Measurements from ENCODE around the gene LHX3.

The LHX3 gene

DNA sequence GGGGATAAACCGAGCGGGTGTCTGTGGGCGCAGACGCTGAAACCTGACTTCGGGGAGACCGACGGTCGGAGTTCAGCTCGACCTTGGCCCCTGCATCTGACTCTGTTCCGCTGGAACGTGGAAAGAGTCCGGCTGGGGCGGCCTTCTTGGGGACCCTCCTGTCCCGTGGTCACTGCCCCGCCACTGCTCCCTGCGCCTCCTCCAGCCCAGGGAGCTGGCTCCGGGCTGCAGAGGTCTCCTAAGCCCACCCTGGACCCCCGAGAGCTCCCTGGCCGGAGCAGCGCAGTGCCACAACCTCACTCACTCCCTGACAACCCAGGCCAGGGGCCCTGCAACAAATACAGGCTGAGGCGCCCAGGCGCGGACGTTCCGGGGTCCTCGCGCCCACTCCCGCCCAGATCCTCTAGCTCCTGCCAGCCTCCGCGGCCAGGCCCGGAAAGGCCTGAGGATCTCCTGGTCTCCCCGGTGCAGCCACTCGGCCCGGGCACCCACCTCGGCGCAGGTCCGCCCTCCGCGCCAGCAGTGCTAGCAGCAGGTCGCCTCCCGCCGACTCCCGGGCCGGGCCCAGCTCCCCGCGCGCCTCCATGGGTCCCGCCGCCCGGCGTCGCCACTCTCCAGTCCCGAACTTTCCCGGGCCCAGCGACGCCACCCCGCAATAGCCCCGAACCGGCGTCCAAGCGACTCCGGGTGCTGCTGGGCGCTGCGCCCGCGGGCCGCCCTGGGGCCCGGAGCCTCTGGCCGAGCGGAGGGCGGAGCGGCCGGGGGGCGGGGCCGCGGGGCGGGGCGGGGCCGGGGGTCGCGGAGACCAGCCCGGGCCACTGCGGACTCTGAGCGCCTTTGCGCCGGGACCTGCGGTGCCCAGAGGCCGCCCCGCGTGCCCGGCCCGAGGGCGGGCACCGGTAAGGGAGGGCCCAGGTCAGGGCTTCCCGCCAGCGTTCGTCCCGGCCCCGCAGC is 2.2 kb downstream of the LHX3 start:
- no peak overlapping the region for H3K4me3 ChIP-seq (ENCODE audit: low read depth, low read length)
- DNase-seq (ENCODE audit: low read depth, low spot score): no peak
- TF ChIP-seq, protein P1, sequence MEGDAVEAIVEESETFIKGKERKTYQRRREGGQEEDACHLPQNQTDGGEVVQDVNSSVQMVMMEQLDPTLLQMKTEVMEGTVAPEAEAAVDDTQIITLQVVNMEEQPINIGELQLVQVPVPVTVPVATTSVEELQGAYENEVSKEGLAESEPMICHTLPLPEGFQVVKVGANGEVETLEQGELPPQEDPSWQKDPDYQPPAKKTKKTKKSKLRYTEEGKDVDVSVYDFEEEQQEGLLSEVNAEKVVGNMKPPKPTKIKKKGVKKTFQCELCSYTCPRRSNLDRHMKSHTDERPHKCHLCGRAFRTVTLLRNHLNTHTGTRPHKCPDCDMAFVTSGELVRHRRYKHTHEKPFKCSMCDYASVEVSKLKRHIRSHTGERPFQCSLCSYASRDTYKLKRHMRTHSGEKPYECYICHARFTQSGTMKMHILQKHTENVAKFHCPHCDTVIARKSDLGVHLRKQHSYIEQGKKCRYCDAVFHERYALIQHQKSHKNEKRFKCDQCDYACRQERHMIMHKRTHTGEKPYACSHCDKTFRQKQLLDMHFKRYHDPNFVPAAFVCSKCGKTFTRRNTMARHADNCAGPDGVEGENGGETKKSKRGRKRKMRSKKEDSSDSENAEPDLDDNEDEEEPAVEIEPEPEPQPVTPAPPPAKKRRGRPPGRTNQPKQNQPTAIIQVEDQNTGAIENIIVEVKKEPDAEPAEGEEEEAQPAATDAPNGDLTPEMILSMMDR (IDR thresholded peaks at IDR 0.05; ENCODE audit: low read depth, low read length): no peak
- in situ Hi-C loops (cut with HindIII; ENCODE audit: low sequenced_read_pairs): no loop called here

DNA sequence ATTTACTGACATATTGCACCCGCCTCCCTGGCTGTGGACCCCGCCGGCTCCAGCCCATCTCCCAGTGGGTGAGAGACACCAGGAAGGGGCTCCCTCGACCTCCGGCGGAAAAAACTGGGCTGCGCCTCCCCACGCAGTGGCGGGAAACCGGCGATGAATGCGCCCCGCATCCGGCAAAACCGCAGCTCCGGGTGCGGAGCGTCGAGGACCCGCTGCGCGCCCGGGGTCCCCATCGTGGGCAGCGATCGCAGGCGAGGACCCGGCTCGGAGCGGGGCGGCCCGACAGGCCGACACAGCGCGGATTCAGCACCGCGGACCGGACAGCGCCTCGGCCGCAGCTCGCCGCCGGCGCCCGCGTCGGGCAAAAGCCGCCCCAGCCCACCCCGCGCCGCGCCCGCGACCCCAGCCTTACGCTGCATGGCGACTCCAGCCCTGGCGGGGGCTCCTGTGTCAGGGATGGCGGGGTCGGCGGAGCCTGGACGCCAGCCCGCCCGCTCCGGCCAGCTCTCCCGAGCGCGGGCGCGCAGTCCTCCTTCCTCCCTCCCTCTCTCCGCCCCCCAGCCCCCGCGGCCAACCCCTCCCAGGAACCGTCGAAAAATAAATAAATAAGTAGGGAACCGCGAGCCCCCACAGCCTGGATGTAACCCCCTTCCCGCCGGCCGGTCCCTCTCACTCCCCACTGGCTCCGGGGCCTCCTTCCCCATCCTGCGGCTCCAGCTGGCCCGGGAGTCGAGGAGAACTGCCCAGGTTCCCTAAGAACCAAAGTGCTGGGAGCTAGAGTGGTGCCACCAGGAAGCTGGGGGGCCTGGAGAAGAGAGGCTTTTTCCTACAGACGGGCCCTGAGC is 3.1 kb downstream of the LHX3 start:
- no peak overlapping the region for H3K4me3 ChIP-seq (ENCODE audit: low read depth, low read length)
- no peak for DNase-seq (ENCODE audit: low read depth, low spot score)
- in situ Hi-C loops (cut with HindIII; ENCODE audit: low sequenced_read_pairs): no loop called here
- TF ChIP-seq, protein P1 (IDR thresholded peaks at IDR 0.05; ENCODE audit: low read depth, low read length): no peak

DNA sequence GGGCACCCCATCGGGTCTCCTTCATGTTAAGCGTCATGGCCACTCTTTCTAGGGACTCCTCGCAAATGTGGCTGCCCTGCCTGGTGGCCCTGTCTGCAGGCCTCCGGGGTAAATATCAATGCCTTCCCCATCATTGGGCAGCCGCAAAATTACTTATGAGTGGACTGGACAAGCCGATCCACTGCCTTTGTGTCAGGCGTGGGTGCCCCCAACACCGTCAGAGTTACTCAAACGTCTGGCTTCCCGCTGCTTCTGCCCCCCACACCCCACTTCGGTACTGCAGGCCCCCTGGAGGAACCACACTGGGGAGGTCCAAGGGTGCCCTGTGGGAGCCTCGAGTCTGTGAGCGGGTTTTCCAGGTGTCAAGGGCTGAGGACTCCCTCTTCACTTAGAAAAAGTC is 3.8 kb downstream of the LHX3 start:
- in situ Hi-C loops (cut with HindIII; ENCODE audit: low sequenced_read_pairs): no loop called here
- DNase-seq (ENCODE audit: low read depth, low spot score): no peak
- no peak overlapping the region for H3K4me3 ChIP-seq (ENCODE audit: low read depth, low read length)
- TF ChIP-seq, protein P1 (IDR thresholded peaks at IDR 0.05; ENCODE audit: low read depth, low read length): no peak

DNA sequence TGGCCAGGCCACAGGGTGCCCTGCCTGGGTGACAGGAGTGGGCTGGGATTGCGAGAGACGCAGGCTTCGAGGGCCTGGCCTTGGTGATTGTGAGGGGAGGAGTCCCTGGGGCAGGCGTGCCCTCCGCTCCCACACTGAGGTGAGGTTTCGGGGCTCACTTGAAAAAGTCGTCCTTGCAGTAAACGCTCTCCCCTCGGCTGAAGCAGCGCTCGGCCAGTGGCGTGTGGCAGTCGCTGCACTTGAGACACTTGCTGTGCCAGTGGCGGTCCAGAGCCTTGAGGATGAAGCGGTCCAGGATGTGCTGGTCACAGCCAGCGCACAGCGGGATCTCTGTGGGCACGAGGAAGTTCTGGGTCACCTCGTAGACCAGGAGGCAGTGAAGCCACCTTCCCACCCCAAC is 4.5 kb downstream of the LHX3 start:
- no peak for DNase-seq (ENCODE audit: low read depth, low spot score)
- in situ Hi-C loops (cut with HindIII; ENCODE audit: low sequenced_read_pairs): no loop called here
- TF ChIP-seq, protein P1 (IDR thresholded peaks at IDR 0.05; ENCODE audit: low read depth, low read length): no peak
- H3K4me3 ChIP-seq (ENCODE audit: low read depth, low read length): no peak overlapping the region

DNA sequence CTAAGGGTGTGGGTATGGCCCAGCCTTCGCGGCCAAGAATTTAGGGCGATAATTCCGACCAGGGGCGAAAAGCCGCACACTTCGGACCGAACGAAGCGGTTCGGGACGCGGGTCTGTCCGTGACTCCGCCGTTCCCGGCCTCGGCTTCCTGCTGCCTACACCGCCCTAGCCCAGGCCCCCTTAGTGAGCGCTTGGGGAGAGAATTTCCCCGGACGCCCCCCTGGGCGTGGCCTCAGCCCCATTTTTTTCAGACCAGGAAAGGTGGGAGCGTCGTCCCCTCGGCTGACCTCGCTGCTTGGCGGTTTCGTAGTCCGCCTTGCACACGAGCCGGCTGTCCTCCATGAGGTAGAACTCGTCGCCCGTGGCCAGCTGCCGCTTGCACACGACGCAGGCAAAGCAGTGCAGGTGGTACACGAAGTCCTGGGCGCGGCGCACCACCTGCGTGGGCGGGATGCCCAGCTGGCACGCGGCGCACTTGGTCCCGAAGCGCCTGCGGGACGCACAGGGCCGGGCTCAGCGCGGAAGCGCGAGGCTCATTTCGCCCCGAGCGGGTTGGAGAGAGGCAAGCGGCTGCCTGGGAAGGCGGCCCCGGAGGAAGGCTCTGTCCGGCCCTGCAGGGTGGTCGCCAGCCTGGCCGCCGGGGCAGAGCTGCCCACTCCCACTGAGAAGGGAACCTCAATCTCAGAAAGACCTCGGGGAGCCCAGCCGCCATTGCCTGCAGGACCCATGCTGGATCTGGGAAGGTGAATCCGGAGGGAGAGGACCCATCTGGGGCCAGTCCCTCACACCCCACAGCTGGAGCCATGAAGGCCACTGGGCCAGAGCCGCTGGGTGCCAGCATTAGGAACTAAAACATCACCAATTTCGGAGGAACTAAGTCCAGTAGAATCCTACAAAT is 5.3 kb downstream of the LHX3 start:
- in situ Hi-C loops (cut with HindIII; ENCODE audit: low sequenced_read_pairs): no loop called here
- H3K4me3 ChIP-seq (ENCODE audit: low read depth, low read length): no peak overlapping the region
- no peak for DNase-seq (ENCODE audit: low read depth, low spot score)
- TF ChIP-seq, protein P1 (IDR thresholded peaks at IDR 0.05; ENCODE audit: low read depth, low read length): no peak

DNA sequence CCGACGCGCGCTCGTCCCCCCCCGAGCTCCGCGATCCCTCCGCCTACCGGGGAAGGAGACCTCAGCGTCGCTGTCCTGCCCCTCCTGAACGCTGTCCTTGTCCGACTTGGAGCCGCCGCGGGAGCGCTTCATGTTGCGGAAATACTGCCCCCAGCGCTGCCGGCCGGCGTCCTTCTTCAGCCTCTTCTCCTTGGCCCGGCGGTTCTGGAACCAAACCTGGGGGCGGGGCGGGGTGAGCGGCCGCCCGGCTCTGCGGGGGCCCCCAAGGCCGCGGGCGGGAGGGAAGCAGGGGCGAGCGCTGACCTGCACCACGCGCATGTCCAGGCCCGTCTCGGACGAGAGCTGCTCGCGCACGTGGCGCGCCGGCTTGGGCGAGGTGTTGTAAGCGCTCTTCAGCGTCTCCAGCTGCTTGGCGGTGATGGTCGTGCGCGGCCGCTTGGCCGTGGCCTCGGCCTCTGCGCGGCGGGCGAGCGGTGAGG is 6.3 kb downstream of the LHX3 start:
- DNase-seq (ENCODE audit: low read depth, low spot score): no peak
- in situ Hi-C loops (cut with HindIII; ENCODE audit: low sequenced_read_pairs): no loop called here
- TF ChIP-seq, protein P1 (IDR thresholded peaks at IDR 0.05; ENCODE audit: low read depth, low read length): no peak
- no peak overlapping the region for H3K4me3 ChIP-seq (ENCODE audit: low read depth, low read length)
